GM06990 (cell line): ENCODE data around the gene TEX54.

Experiments used
- DNase-seq: peaks from one replicate; pipeline ENCODE4 v3.0.0-alpha.2; 2011; ENCODE audit not compliant: insufficient read length; ENCODE audit errors: extremely low read depth
- H3K27me3 ChIP-seq: replicated peaks from 2 replicates; pipeline ENCODE4 v1.6.0; 2011; ENCODE audit warnings: low read length; ENCODE audit not compliant: control insufficient read depth, insufficient read depth
- H3K36me3 ChIP-seq: 2 replicates; pipeline ENCODE4 v1.5.1; 2011; ENCODE audit warnings: low read length; ENCODE audit not compliant: control insufficient read depth, insufficient read depth
- H3K4me3 ChIP-seq: replicated peaks from 2 replicates; pipeline ENCODE4 v1.5.1; 2011; ENCODE audit warnings: low read depth, mild to moderate bottlenecking, control low read depth, low read length
- CTCF ChIP-seq: IDR thresholded peaks from 2 replicates; pipeline ENCODE4 v1.5.1; 2011; ENCODE audit warnings: low read length, control low read depth, mild to moderate bottlenecking, inconsistent platforms; ENCODE audit not compliant: insufficient read depth, poor library complexity, severe bottlenecking

TEX54 gene

GRCh38 chr11:62852523-62853188 lies 20.0 kb upstream of the TEX54 start:
- H3K4me3 ChIP-seq, result peak overlapping the region; percentile 87
- DNase-seq, result no peak

GRCh38 chr11:62851807-62852522 lies 19.3 kb upstream of the TEX54 start:
- no peaks in the 10 kb centered on the region for H3K27me3 ChIP-seq
- H3K36me3 ChIP-seq, result peaks cover 21% of the 10 kb centered on the region
- 0 out of 2 replicates have a peak overlapping the region, but pooled peaks have one; percentile 5 for H3K4me3 ChIP-seq
- no peak for TF ChIP-seq CTCF
- DNase-seq, result no peak

More at GRCh38 chr11:62852523-62853188, 20.0 kb upstream of the TEX54 start:
- Histone ChIP-seq H3K36me3 (peaks cover 21% of the 10 kb centered on the region), H3K27me3 (no peaks in the 10 kb centered on the region)
- TF ChIP-seq CTCF, result no peak

GRCh38 chr11:62850911-62851806 lies 18.5 kb upstream of the TEX54 start:
- no peak for TF ChIP-seq CTCF
- Histone ChIP-seq H3K4me3 (no peak overlapping the region), H3K27me3 (no peaks in the 10 kb centered on the region), H3K36me3 (peaks cover 21% of the 10 kb centered on the region)
- peak; percentile 47 for DNase-seq

GRCh38 chr11:62847767-62848314 lies 15.2 kb upstream of the TEX54 start:
- no peak for DNase-seq
- no peak for TF ChIP-seq CTCF
- H3K27me3 ChIP-seq, result no peaks in the 10 kb centered on the region
- no peak overlapping the region for H3K4me3 ChIP-seq
- H3K36me3 ChIP-seq, result peaks cover 12% of the 10 kb centered on the region

GRCh38 chr11:62846177-62846576 lies 13.5 kb upstream of the TEX54 start:
- Histone ChIP-seq H3K36me3 (no peaks in the 10 kb centered on the region), H3K27me3 (no peaks in the 10 kb centered on the region), H3K4me3 (no peak overlapping the region)
- TF ChIP-seq CTCF, result no peak
- DNase-seq, result no peak
